Bronchial epithelial cell (primary cell): ENCODE data around the gene NATD1. TPM values are rescaled to one million over a fixed set of nuclear protein-coding genes. Genes with fewer than 3 reads are reported as not detected.

Experiments used
- DNase-seq: peaks from one replicate; pipeline ENCODE4 v3.0.0-alpha.2; 2010; ENCODE audit warnings: low read depth
- FAIRE-seq: peaks from 2 replicates; lab custom pipeline; 2011; peaks lifted over from hg19 to GRCh38; lab: Jason Lieb, UNC
- H3K27me3 ChIP-seq: 2 replicates; pipeline ENCODE4 v1.5.1; 2011; ENCODE audit warnings: low read length; ENCODE audit not compliant: control insufficient read depth, insufficient read depth
- H3K36me3 ChIP-seq: 2 replicates; pipeline ENCODE4 v1.5.1; 2011; ENCODE audit warnings: low read length; ENCODE audit not compliant: control insufficient read depth, insufficient read depth
- H3K4me3 ChIP-seq: 2 replicates; pipeline ENCODE4 v1.5.1; 2011; ENCODE audit warnings: mild to moderate bottlenecking, low read depth, low read length, control low read depth
- total RNA-seq: library from RNA; depleted of rRNA; stranded (reverse); fragments of >200 nt; gene quantifications from 2 replicates; pipeline ENCODE4 v1.2.1, GENCODE V29; 2014
- TF ChIP-seq, protein P1 (sequence below): IDR thresholded peaks from 2 replicates; pipeline ENCODE4 v1.5.1; 2011; ENCODE audit warnings: mild to moderate bottlenecking, moderate library complexity, low read length, control low read depth, inconsistent platforms; ENCODE audit not compliant: insufficient read depth, severe bottlenecking

NATD1 gene, protein sequence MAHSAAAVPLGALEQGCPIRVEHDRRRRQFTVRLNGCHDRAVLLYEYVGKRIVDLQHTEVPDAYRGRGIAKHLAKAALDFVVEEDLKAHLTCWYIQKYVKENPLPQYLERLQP
- total RNA-seq: 0.53 and 0.77 TPM in 2 replicates

DNA sequence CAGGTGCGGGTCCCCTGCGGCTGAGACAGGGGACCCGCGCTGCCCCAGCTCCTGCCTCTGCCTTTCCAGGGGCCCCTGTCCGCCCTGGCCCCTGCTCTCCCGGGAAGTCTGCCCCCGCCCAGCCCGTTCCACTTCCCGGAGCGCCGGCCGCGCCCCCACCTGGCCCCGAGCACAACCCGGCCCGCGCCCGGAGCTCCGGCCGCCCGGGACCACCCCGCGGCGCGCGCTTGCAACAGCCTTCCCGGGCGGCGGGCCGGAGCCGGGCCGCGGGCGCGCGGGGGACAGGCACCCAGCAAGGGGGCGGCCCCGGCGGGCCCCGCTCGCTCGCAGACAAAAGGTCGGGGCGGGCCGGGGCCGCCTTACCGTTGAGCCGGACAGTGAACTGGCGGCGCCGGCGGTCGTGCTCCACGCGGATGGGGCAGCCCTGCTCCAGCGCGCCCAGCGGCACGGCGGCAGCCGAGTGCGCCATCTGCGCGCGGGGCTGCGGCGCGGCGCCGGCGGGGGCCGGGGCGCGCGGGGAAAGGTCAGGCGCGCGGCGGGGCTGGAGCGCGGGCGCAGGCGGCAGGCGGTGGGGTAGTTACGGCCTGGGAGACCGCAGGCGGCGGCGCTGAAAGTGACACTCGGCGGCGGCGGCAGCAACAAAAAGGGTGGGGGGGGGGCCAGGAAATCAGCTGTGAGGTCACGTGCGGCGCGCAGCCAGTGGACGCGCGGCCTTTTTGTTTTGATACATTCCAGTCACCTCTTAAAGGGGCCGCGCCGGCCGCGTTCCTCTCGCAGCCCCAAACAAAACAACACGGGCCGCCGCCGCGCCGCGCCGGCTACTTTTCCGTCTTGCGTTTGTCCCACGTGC is at the start of gene NATD1:
Gene NATD1 (minus strand): TSS at position 615 of the 850 bp plus-strand sequence. CDS start 146 bp downstream, at position 469.
- FAIRE-seq (no peak), DNase-seq (peak; percentile 45)
- H3K27me3 ChIP-seq: no peaks in the 10 kb centered on the region
- H3K4me3 ChIP-seq: peak within 1 kb of the TSS; percentile 33
- H3K36me3 ChIP-seq: no peaks in the 10 kb centered on the region
- TF ChIP-seq, protein P1, sequence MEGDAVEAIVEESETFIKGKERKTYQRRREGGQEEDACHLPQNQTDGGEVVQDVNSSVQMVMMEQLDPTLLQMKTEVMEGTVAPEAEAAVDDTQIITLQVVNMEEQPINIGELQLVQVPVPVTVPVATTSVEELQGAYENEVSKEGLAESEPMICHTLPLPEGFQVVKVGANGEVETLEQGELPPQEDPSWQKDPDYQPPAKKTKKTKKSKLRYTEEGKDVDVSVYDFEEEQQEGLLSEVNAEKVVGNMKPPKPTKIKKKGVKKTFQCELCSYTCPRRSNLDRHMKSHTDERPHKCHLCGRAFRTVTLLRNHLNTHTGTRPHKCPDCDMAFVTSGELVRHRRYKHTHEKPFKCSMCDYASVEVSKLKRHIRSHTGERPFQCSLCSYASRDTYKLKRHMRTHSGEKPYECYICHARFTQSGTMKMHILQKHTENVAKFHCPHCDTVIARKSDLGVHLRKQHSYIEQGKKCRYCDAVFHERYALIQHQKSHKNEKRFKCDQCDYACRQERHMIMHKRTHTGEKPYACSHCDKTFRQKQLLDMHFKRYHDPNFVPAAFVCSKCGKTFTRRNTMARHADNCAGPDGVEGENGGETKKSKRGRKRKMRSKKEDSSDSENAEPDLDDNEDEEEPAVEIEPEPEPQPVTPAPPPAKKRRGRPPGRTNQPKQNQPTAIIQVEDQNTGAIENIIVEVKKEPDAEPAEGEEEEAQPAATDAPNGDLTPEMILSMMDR: no peak

DNA sequence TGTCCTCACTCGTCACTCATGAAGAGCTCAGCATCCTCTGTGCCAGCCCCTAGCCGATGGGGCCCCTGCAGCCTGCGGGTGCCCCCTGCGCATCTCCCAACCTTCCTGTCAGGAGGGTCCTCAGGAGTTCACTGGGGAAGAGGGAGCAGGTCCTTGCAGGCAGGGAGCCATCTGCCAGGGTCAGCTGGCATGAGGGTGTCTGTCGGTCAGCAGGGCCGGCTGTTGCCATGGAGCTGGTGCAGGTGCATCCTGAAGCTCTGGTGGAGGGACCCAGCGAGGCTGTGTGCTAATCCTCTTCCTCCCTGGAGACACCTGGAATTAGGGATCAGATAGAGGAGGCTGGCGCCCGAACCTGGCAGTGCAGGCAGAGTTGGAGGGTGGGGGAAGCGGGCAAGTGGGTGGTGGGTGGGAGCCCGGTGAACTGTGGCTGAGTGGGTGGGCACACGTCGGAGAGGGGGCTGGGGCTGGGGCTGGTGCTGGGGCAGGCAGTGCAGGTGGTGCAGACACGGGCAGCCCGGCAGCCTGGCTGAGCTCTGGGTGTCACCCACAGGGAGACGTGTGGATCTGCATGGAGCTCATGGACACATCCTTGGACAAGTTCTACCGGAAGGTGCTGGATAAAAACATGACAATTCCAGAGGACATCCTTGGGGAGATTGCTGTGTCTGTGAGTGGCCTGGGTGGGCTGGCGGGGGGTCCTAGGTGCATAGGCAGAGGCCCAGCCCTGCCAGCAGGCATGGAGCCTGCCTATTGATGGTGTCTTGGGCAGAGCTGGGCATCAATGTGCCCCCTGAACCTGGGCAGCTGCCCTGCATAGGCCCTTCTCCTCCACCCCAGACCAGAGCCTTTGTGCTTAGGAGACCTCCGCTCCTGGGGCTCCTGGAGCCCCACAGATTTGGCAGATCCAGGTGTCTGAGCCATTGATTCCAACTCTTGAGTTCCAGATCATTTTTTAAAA is 48.7 kb upstream of the NATD1 start:
- peaks cover 27% of the 10 kb centered on the region for H3K36me3 ChIP-seq
- no peak for FAIRE-seq
- TF ChIP-seq, protein P1: no peak
- H3K27me3 ChIP-seq: no peaks in the 10 kb centered on the region
- DNase-seq: no peak
- no peak overlapping the region for H3K4me3 ChIP-seq

DNA sequence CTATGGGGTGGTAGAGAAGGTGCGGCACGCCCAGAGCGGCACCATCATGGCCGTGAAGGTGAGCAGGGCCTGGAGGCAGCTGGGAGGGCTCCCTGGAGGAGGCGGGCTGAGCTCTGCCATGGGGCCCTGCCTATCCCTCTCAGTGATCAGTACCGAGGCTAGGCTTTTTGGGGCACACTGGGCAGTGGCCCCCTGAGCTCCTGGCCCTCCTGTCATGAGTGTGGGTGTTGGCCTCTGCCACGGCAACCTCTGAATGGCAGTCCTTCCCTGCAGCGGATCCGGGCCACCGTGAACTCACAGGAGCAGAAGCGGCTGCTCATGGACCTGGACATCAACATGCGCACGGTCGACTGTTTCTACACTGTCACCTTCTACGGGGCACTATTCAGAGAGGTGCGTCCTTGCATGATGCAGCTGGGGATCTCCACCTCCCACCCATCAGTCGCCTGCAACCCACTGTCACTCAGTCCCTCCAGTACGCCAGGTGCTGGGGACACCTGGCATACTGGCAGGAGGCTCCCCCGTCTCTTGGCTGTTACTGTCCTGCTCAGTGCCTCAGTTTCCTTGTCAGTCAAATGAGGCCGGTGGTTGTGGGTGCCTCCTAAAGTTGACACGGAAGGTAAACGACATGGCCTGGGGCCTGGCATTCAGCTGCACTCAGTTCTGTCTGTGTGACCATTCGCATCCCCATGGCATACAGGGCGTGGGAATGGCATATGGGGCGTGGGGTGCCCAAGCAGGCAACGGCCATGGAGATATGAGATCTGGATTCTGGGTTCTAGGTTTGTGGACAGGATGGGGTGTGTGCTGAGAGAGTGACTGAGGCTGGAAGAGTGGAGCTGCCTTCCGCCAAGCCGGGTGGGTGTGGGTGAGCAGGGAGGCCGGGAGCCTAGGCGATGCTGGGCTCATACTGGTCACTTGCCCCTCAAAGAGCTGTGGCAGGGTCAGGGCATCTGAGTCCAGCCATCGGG is 47.7 kb upstream of the NATD1 start:
- peaks cover 26% of the 10 kb centered on the region for H3K36me3 ChIP-seq
- TF ChIP-seq, protein P1: no peak
- FAIRE-seq (peak; percentile 68), DNase-seq (no peak)
- no peak overlapping the region for H3K4me3 ChIP-seq
- no peaks in the 10 kb centered on the region for H3K27me3 ChIP-seq

DNA sequence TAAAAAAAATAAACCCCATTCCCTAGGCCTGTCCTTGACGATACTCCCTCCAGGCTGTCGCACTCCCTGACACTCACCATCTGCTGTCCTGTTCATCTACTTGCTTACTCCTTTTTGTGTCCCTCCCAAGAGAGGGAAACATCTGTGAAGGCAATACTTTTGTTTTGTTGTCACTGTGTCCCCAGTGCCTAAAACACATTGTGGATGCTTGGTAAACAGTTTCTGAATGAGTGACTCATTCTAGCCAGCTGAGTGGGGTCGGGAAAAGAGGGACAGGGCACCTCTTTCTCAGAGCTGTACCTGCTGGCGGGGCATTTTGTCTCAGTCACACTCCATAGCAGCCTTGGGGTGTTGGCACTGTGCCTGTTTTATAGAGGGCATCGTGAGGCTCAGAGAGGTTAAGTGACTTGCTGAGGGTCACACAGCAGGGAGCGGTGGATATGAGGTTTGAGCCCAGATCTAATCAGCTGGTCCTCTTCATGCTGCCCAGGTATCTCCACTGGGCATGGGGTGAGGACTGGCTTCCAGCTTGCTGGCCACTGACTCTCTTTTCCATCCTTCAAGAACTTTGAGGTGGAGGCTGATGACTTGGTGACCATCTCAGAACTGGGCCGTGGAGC is 46.9 kb upstream of the NATD1 start:
- FAIRE-seq: peak; percentile 94

More for the DNA sequence above, 46.9 kb upstream of the NATD1 start:
- TF ChIP-seq, protein P1: no peak
- H3K36me3 ChIP-seq: peaks cover 26% of the 10 kb centered on the region
- DNase-seq: no peak
- no peaks in the 10 kb centered on the region for H3K27me3 ChIP-seq
- H3K4me3 ChIP-seq: no peak overlapping the region
